HEK293 (cell line): Measurements from ENCODE around the gene PITPNB.

ENCODE experiments used
- CTCF ChIP-seq: fragments of 450-650 bp; formaldehyde crosslinking; IDR thresholded peaks from 2 replicates; pipeline ENCODE4 v1.5.1; 2016; ENCODE audit warnings: missing biosample characterization, missing genetic modification characterization
- KLF7 ChIP-seq: fragments of 450-650 bp; formaldehyde crosslinking; IDR thresholded peaks from 2 replicates; pipeline ENCODE4 v1.5.1; 2016; ENCODE audit warnings: missing biosample characterization, missing genetic modification characterization, borderline replicate concordance
- REST ChIP-seq: fragments of 450-650 bp; formaldehyde crosslinking; IDR thresholded peaks from 2 replicates; pipeline ENCODE4 v1.5.1; 2016; ENCODE audit warnings: missing biosample characterization, missing genetic modification characterization
- ZFP37 ChIP-seq: fragments of 450-650 bp; formaldehyde crosslinking; IDR thresholded peaks from 2 replicates; pipeline ENCODE4 v1.5.1; 2016; ENCODE audit warnings: missing biosample characterization, missing genetic modification characterization
- ZNF214 ChIP-seq: fragments of 450-650 bp; formaldehyde crosslinking; IDR thresholded peaks from 2 replicates; pipeline ENCODE4 v1.5.1; 2017; ENCODE audit warnings: missing biosample characterization, mild to moderate bottlenecking, missing genetic modification characterization, borderline replicate concordance
- ZNF24 ChIP-seq: fragments of 450-650 bp; formaldehyde crosslinking; IDR thresholded peaks from 2 replicates; pipeline ENCODE4 v1.5.1; 2016; ENCODE audit warnings: missing biosample characterization, missing genetic modification characterization
- ZNF350 ChIP-seq: fragments of 450-650 bp; formaldehyde crosslinking; IDR thresholded peaks from 2 replicates; pipeline ENCODE4 v1.5.0; 2017; ENCODE audit warnings: missing biosample characterization, mild to moderate bottlenecking, missing genetic modification characterization
- ZNF501 ChIP-seq: fragments of 450-650 bp; formaldehyde crosslinking; IDR thresholded peaks from 2 replicates; pipeline ENCODE4 v1.5.1; 2016; ENCODE audit warnings: missing biosample characterization, missing genetic modification characterization
- ZNF791 ChIP-seq: fragments of 450-650 bp; formaldehyde crosslinking; IDR thresholded peaks from 2 replicates; pipeline ENCODE4 v1.5.1; 2016; ENCODE audit warnings: missing biosample characterization, missing genetic modification characterization
- ZNF830 ChIP-seq: fragments of 450-650 bp; IDR thresholded peaks from 2 replicates; pipeline ENCODE4 v1.5.0; 2018; ENCODE audit warnings: missing biosample characterization, missing genetic modification characterization, low read depth, mild to moderate bottlenecking, moderate library complexity
- TF ChIP-seq, protein P1 (sequence below): fragments of 450-650 bp; formaldehyde crosslinking; conservative IDR thresholded peaks from 2 replicates; pipeline ENCODE4 v1.5.1; 2016; ENCODE audit warnings: low read depth, missing biosample characterization, missing genetic modification characterization
- TF ChIP-seq, protein P2 (sequence below): fragments of 450-650 bp; formaldehyde crosslinking; IDR thresholded peaks from 2 replicates; pipeline ENCODE4 v1.5.1; 2016; ENCODE audit warnings: missing biosample characterization, missing genetic modification characterization

- no peak; the same call in 1 of the 2 replicates for TF ChIP-seq ZFP37 (tag by site-specific recombination)
- TF ChIP-seq CTCF (tag by site-specific recombination): no peak
- no peak for TF ChIP-seq REST (tag by site-specific recombination)
- TF ChIP-seq KLF7: no peak
- TF ChIP-seq ZNF501 (tag by site-specific recombination): peak; percentile 84
- TF ChIP-seq ZNF24 (tag by site-specific recombination): no peak
- TF ChIP-seq, protein P1, sequence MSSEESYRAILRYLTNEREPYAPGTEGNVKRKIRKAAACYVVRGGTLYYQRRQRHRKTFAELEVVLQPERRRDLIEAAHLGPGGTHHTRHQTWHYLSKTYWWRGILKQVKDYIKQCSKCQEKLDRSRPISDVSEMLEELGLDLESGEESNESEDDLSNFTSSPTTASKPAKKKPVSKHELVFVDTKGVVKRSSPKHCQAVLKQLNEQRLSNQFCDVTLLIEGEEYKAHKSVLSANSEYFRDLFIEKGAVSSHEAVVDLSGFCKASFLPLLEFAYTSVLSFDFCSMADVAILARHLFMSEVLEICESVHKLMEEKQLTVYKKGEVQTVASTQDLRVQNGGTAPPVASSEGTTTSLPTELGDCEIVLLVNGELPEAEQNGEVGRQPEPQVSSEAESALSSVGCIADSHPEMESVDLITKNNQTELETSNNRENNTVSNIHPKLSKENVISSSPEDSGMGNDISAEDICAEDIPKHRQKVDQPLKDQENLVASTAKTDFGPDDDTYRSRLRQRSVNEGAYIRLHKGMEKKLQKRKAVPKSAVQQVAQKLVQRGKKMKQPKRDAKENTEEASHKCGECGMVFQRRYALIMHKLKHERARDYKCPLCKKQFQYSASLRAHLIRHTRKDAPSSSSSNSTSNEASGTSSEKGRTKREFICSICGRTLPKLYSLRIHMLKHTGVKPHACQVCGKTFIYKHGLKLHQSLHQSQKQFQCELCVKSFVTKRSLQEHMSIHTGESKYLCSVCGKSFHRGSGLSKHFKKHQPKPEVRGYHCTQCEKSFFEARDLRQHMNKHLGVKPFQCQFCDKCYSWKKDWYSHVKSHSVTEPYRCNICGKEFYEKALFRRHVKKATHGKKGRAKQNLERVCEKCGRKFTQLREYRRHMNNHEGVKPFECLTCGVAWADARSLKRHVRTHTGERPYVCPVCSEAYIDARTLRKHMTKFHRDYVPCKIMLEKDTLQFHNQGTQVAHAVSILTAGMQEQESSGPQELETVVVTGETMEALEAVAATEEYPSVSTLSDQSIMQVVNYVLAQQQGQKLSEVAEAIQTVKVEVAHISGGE (tag by site-specific recombination): no peak
- TF ChIP-seq, protein P2, sequence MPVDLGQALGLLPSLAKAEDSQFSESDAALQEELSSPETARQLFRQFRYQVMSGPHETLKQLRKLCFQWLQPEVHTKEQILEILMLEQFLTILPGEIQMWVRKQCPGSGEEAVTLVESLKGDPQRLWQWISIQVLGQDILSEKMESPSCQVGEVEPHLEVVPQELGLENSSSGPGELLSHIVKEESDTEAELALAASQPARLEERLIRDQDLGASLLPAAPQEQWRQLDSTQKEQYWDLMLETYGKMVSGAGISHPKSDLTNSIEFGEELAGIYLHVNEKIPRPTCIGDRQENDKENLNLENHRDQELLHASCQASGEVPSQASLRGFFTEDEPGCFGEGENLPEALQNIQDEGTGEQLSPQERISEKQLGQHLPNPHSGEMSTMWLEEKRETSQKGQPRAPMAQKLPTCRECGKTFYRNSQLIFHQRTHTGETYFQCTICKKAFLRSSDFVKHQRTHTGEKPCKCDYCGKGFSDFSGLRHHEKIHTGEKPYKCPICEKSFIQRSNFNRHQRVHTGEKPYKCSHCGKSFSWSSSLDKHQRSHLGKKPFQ (tag by site-specific recombination): no peak
- TF ChIP-seq ZNF350 (tag by site-specific recombination): no peak
- TF ChIP-seq ZNF214: no peak
- TF ChIP-seq ZNF830 (tag by site-specific recombination): no peak
- no peak for TF ChIP-seq ZNF791 (tag by site-specific recombination)
These were observed at the start of gene PITPNB for GRCh38 chr22:27919222-27919941.
